ENCODE measurements around the gene CTR9.

GRCh38 chr11:10731064-10731680 lies 19.9 kb upstream of the CTR9 start:
- TF ChIP-seq POLR2AphosphoS5 (IDR thresholded peaks at IDR 0.05; ENCODE audit: low read depth, low read length) (no peak), MAFK (IDR thresholded peaks at IDR 0.05; ENCODE audit: low read depth, low read length) (no peak), EZH2 (IDR thresholded peaks at IDR 0.05; ENCODE audit: low read depth, low read length, severe bottlenecking) (no peak), EGR1 (IDR thresholded peaks at IDR 0.05; ENCODE audit: borderline replicate concordance, low read depth, low read length) (no peak), CHD2 (IDR thresholded peaks at IDR 0.05; ENCODE audit: low read length) (no peak)

All from H1 (cell line).